H9 (cell line): ENCODE measurements around the gene RET. TPM values are rescaled to one million over a fixed set of nuclear protein-coding genes. Genes with fewer than 3 reads are reported as not detected.

Source experiments
- DNase-seq: peaks from one replicate; pipeline ENCODE4 v3.0.0-alpha.2; 2017
- H2AFZ ChIP-seq: one replicate; pipeline ENCODE4 v1.6.1; 2013; ENCODE audit warnings: mild to moderate bottlenecking, low read length, control low read depth, moderate library complexity
- H2AK5ac ChIP-seq: 2 replicates; pipeline ENCODE4 v1.6.1; 2013; ENCODE audit warnings: low read length, control low read depth, mixed read lengths; ENCODE audit not compliant: insufficient read length
- H2BK120ac ChIP-seq: one replicate; pipeline ENCODE4 v1.6.1; 2013; ENCODE audit warnings: low read depth, mild to moderate bottlenecking, low read length, control low read depth, inconsistent platforms; ENCODE audit not compliant: poor library complexity, severe bottlenecking
- H2BK12ac ChIP-seq: 2 replicates; pipeline ENCODE4 v1.6.1; 2013; ENCODE audit warnings: low read length, control low read depth, mixed read lengths, low read depth; ENCODE audit not compliant: insufficient read length
- H2BK15ac ChIP-seq: 2 replicates; pipeline ENCODE4 v1.6.1; 2013; ENCODE audit warnings: low read depth, low read length, control low read depth
- H2BK20ac ChIP-seq: one replicate; pipeline ENCODE4 v1.6.1; 2013; ENCODE audit warnings: low read depth, mild to moderate bottlenecking, low read length, control low read depth, inconsistent platforms; ENCODE audit not compliant: poor library complexity, severe bottlenecking
- H2BK5ac ChIP-seq: 2 replicates; pipeline ENCODE4 v1.6.1; 2013; ENCODE audit warnings: low read length, control low read depth, mixed read lengths; ENCODE audit not compliant: insufficient read length
- H3K14ac ChIP-seq: 2 replicates; pipeline ENCODE4 v1.6.1; 2013; ENCODE audit warnings: low read length, control low read depth; ENCODE audit not compliant: insufficient read depth
- H3K18ac ChIP-seq: 2 replicates; pipeline ENCODE4 v1.6.1; 2013; ENCODE audit warnings: low read depth, mild to moderate bottlenecking, mixed read lengths, low read length, control low read depth; ENCODE audit not compliant: insufficient read length
- H3K23ac ChIP-seq: 2 replicates; pipeline ENCODE4 v1.6.1; 2013; ENCODE audit warnings: low read length, control low read depth, mixed read lengths, low read depth; ENCODE audit not compliant: insufficient read length
- H3K23me2 ChIP-seq: 2 replicates; pipeline ENCODE4 v1.6.1; 2013; ENCODE audit warnings: low read depth, mild to moderate bottlenecking, mixed read lengths, low read length, control low read depth; ENCODE audit not compliant: insufficient read length, poor library complexity, severe bottlenecking
- H3K27ac ChIP-seq: 2 replicates; pipeline ENCODE4 v1.5.1; 2013; ENCODE audit warnings: low read length, control low read depth, mixed read lengths, low read depth; ENCODE audit not compliant: insufficient read length
- H3K27me3 ChIP-seq: 2 replicates; pipeline ENCODE4 v1.6.1; 2013; ENCODE audit warnings: low read length, control low read depth, inconsistent platforms; ENCODE audit not compliant: insufficient read depth
- H3K4ac ChIP-seq: 2 replicates; pipeline ENCODE4 v1.6.1; 2013; ENCODE audit warnings: low read depth, mild to moderate bottlenecking, control low read depth, inconsistent platforms, low read length, moderate library complexity
- H3K4me1 ChIP-seq: 2 replicates; pipeline ENCODE4 v1.6.1; 2013; ENCODE audit warnings: low read length, control low read depth, inconsistent platforms; ENCODE audit not compliant: insufficient read depth
- H3K4me2 ChIP-seq: 2 replicates; pipeline ENCODE4 v1.6.1; 2013; ENCODE audit warnings: low read length, control low read depth, mixed read lengths; ENCODE audit not compliant: insufficient read length, insufficient read depth
- H3K56ac ChIP-seq: 2 replicates; pipeline ENCODE4 v1.6.1; 2013; ENCODE audit warnings: low read depth, mild to moderate bottlenecking, mixed read lengths, low read length, control low read depth; ENCODE audit not compliant: insufficient read length
- H3K79me1 ChIP-seq: 2 replicates; pipeline ENCODE4 v1.6.1; 2013; ENCODE audit warnings: low read depth, mild to moderate bottlenecking, moderate library complexity, low read length, control low read depth, inconsistent platforms; ENCODE audit not compliant: insufficient read depth, poor library complexity, severe bottlenecking
- H3K79me2 ChIP-seq: 2 replicates; pipeline ENCODE4 v1.6.1; 2013; ENCODE audit warnings: low read length, control low read depth, inconsistent platforms; ENCODE audit not compliant: insufficient read depth
- H3K9ac ChIP-seq: 2 replicates; pipeline ENCODE4 v1.6.1; 2013; ENCODE audit warnings: low read length, control low read depth, mixed read lengths; ENCODE audit not compliant: insufficient read length; ENCODE audit errors: extremely low read depth
- H3K9me3 ChIP-seq: one replicate; pipeline ENCODE4 v1.6.1; 2013; ENCODE audit warnings: low read depth, low read length, inconsistent platforms; ENCODE audit not compliant: control insufficient read depth
- H3T11ph ChIP-seq: one replicate; pipeline ENCODE4 v1.6.1; 2013; ENCODE audit warnings: mild to moderate bottlenecking, low read length, control low read depth, inconsistent platforms
- H4K20me1 ChIP-seq: one replicate; pipeline ENCODE4 v1.6.1; 2013; ENCODE audit not compliant: control insufficient read depth, insufficient read length, insufficient read depth
- H4K5ac ChIP-seq: 2 replicates; pipeline ENCODE4 v1.6.1; 2013; ENCODE audit warnings: low read depth, mild to moderate bottlenecking, mixed read lengths, low read length, control low read depth; ENCODE audit not compliant: insufficient read length
- H4K8ac ChIP-seq: replicated peaks from 2 replicates; pipeline ENCODE4 v1.6.1; 2013; ENCODE audit warnings: low read length, control low read depth, mixed read lengths, low read depth; ENCODE audit not compliant: insufficient read length
- H4K91ac ChIP-seq: 2 replicates; pipeline ENCODE4 v1.6.1; 2013; ENCODE audit warnings: low read depth, mild to moderate bottlenecking, moderate library complexity, mixed read lengths, low read length, control low read depth; ENCODE audit not compliant: insufficient read length
- H3K27ac Mint-ChIP-seq, 3 experiments: 2 replicates in 2 of 3; 3 replicates in 1 of 3; pipeline ENCODE4 v1.8.0; 2020 to 2021; ENCODE audit warnings: mixed read lengths in 3 of 3, mild to moderate bottlenecking in 1 of 3, moderate library complexity in 1 of 3
- H3K27me3 Mint-ChIP-seq: 2 replicates; pipeline ENCODE4 v1.8.0; 2021; ENCODE audit warnings: low read depth, mild to moderate bottlenecking, moderate library complexity, mixed read lengths
- H3K36me3 Mint-ChIP-seq, 3 experiments: 2 replicates in 2 of 3; 3 replicates in 1 of 3; pipeline ENCODE4 v1.8.0; 2020 to 2021; ENCODE audit warnings: low read depth in 3 of 3, mixed read lengths in 3 of 3; ENCODE audit not compliant: insufficient read depth in 1 of 3
- H3K4me1 Mint-ChIP-seq, 2 experiments: 2 replicates each; pipeline ENCODE4 v1.8.0; 2020; ENCODE audit warnings: mixed read lengths in 2 of 2
- H3K4me3 Mint-ChIP-seq, 2 experiments: 2 replicates in 1 of 2; 3 replicates in 1 of 2; pipeline ENCODE4 v1.8.0; 2020 to 2021; ENCODE audit warnings: mild to moderate bottlenecking in 2 of 2, mixed read lengths in 2 of 2, moderate library complexity in 1 of 2
- H3K9me3 Mint-ChIP-seq, 2 experiments: 2 replicates in 1 of 2; 3 replicates in 1 of 2; pipeline ENCODE4 v1.8.0; 2020; ENCODE audit warnings: mild to moderate bottlenecking in 2 of 2, mixed read lengths in 2 of 2, moderate library complexity in 1 of 2
- CTCF ChIP-seq: fragments of 200-600 bp; sonication (generic); conservative IDR thresholded peaks from 3 replicates; pipeline ENCODE4 v1.8.0; 2021; ENCODE audit warnings: antibody characterized with exemption, mild to moderate bottlenecking
- WGBS: extraction: QIAGEN DNeasy Blood & Tissue Kit; methylation state at CpG from one replicate; pipeline ENCODE4 v1.1.7; 2013; ENCODE audit warnings: missing lambda C conversion rate, low lambda C conversion rate, mixed read lengths; ENCODE audit not compliant: insufficient read length; ENCODE audit errors: extremely low coverage; 5-methylcytosine and 5-hydroxymethylcytosine counted together
- total RNA-seq: library from RNA; stranded (reverse); gene quantifications from 2 replicates; pipeline ENCODE4 v1.2.1, GENCODE V29; 2021

Gene RET
- total RNA-seq, 1 experiment from 2014 or later: 12.2 TPM

GRCh38 chr10:43166207-43166879 lies 89.5 kb downstream of the RET start:
- Histone ChIP-seq H4K91ac (no peak overlapping the region), H2BK20ac (no peak overlapping the region), H3K9me3 (no peaks in the 10 kb centered on the region), H3K14ac (no peak overlapping the region), H2BK12ac (no peak overlapping the region), H3K27ac (no peak overlapping the region), H3T11ph (no peak overlapping the region), H3K27me3 (no peaks in the 10 kb centered on the region), H3K23ac (no peak overlapping the region), H3K79me2 (no peaks in the 10 kb centered on the region; the same call in 1 of the 2 replicates), H3K23me2 (no peaks in the 10 kb centered on the region), H2AFZ (no peak overlapping the region), H4K20me1 (no peaks in the 10 kb centered on the region), H3K56ac (no peak overlapping the region), H3K79me1 (no peaks in the 10 kb centered on the region), H2BK5ac (no peak overlapping the region), H3K4me2 (no peak overlapping the region), H3K18ac (no peak overlapping the region), H2BK120ac (no peak overlapping the region), H4K8ac (no peak overlapping the region), H2BK15ac (no peak overlapping the region), H3K9ac (no peak overlapping the region), H3K4me1 (no peaks in the 10 kb centered on the region), H4K5ac (no peak overlapping the region), H2AK5ac (no peak overlapping the region), H3K4ac (no peak overlapping the region)
- Mint-ChIP-seq H3K4me3 (no peak overlapping the region), H3K4me1 (0 out of 4 replicates have a peak, but pooled peaks cover 0 to 2% of the 10 kb centered on the region in 2 experiments), H3K9me3 (no peaks in the 10 kb centered on the region), H3K36me3 (no peaks in the 10 kb centered on the region; a peak in 3 of 7 replicates), H3K27me3 (no peaks in the 10 kb centered on the region), H3K27ac (no peak overlapping the region)
- no peak for DNase-seq
- no CpG with 5 or more reads among the region's 6 CpGs for WGBS
- no peak for TF ChIP-seq CTCF
